HT-29 (cell line): ENCODE data around the gene SH3PXD2A. TPM values are rescaled to one million over a fixed set of nuclear protein-coding genes. Genes with fewer than 3 reads are reported as not detected.

Source experiments
- DNase-seq: peaks from one replicate; pipeline ENCODE4 v3.0.0-alpha.2; 2015; ENCODE audit warnings: low spot score
- total RNA-seq: library from RNA; depleted of rRNA; stranded (reverse); fragments of >200 nt; shearing (Covaris generic); gene quantifications from 2 replicates; pipeline ENCODE4 v1.2.3, GENCODE V29; 2014

Gene SH3PXD2A
- total RNA-seq, 1 experiment from 2014 or later = 2.7 TPM

DNA sequence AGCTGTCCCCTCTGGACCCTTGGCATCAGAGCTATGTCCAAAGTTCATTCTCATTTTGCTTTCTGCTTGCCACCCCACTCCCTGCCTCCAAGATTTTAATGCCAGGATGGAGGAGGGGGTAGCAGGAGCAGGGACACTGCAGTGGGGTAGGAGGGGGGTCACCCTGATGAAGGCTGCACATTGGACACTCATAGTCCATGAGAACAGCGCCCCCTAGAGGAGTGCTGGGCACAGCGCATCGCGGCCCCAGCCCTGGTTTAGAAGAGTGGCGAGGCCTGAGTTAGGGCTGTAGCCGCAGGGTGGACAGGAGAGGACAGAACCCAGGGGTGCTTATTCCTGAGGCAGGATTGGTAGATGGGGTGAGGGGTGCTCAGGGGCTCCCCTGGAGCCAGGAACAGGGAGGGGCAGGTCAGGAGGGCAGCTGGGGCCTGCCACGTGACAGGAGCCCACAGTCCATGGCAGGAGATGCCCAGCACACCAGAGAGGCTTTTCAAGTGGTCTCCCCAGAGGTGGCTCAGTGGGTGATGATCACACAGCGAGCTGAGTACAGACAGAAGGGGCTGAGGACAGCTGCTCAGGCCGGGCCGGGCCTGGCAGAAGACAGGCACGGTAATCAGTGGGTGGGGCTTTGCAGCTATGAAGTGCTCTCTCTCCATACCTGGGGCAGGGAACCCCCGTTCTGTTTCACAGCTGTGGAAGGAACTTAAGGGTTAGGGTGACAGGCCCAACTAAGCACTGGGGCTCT is 290.4 kb downstream of the SH3PXD2A start:
- no peak for DNase-seq

DNA sequence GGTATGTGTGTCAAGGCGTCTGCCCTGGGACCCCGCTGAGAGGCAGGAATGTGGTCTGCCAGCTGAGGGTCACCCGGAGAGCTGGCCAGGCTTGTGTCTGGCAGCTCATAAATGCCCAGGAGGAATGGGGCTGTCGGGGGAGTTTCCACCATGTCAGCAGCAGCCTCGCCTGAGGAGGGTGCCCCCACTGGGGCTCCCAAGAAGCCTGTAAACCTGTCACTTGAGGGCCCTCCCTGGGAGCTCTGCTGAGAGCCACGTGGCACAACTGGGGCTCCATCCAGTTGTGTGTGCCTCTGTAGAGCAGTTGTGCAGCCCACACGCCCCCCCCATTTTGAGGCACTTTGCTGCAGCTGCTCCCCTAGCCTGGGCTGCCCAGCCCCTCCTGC is 291.3 kb downstream of the SH3PXD2A start:
- no peak for DNase-seq

- DNase-seq = no peak
Measured at GRCh38 chr10:103563231-103564115, 291.9 kb downstream of the SH3PXD2A start.

- no peak for DNase-seq
Measured at GRCh38 chr10:103562383-103562782, 293.0 kb downstream of the SH3PXD2A start.

- DNase-seq = no peak
Measured at GRCh38 chr10:103560886-103561285, 294.5 kb downstream of the SH3PXD2A start.

DNA sequence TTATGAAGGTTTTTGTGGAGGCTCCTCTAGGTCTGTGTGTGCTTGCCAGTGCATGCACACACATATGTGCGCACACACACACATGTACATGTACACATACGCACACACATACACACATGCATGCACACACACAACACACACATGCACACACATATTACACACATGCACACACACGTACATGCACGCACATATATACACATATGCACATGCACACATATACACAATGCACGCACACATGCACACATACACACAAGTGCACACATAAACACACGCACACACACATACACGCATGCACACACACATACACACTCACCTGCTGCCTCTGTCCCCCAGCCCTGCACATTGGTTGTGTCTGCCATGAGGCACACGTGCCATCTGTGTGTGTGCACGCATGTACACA is 295.6 kb downstream of the SH3PXD2A start:
- DNase-seq = no peak

GRCh38 chr10:103558911-103559310 is 296.5 kb downstream of the SH3PXD2A start:
- no peak for DNase-seq

- no peak for DNase-seq
Measured at GRCh38 chr10:103557455-103557854, 297.9 kb downstream of the SH3PXD2A start.

DNA sequence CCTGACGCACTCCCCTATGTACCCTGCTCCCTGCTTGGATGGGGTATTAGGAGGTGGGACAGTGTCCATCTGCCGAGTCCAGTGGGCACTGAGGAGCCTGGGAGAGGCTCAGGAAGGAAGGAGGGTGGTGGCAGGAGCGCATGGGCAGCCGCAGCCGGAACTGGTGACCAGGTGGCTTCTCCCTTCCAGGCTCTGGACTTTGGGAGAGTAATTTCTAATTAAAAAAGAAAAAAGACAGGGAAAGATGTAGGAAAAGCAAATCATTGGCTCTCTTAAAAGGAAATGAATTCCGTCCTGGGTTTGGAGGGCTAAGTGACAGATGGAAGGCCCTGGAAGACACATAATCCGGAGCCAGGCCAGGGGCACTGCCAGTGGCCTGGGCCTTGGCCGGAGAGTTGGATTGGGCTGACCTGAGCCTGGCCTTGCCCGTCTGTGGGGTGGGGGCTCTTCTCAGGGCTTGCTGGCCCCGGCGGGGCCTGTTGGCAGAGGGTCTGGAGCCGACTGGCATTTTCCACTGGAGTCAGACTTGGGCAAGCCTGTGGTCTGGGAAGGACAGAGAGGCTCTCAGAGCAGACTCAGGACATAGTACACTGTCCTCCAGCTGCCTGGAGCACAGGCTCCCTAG is 298.9 kb downstream of the SH3PXD2A start:
- DNase-seq = no peak

- DNase-seq = no peak
Measured at GRCh38 chr10:103555712-103556111, 299.7 kb downstream of the SH3PXD2A start.

DNA sequence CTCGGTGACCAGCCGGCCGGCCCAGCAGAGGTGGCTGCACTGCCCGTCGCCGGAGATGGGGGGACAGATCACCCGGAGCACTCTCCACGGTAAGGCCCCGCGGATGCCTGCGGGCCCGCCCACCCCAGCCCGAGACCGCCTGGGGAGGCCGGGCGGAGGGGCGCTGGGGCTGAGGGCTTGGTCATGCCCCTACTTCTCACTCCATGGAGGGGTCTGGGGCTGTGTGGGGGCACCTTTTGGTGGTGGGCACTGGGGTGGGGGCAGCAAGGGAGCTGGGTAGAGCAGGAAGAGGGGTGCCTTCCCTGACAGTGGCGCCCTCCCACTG is 300.1 kb downstream of the SH3PXD2A start:
- no peak for DNase-seq

GRCh38 chr10:103554488-103555324 is 300.7 kb downstream of the SH3PXD2A start:
- no peak for DNase-seq

GRCh38 chr10:103553743-103554487 is 301.5 kb downstream of the SH3PXD2A start:
- no peak for DNase-seq

DNA sequence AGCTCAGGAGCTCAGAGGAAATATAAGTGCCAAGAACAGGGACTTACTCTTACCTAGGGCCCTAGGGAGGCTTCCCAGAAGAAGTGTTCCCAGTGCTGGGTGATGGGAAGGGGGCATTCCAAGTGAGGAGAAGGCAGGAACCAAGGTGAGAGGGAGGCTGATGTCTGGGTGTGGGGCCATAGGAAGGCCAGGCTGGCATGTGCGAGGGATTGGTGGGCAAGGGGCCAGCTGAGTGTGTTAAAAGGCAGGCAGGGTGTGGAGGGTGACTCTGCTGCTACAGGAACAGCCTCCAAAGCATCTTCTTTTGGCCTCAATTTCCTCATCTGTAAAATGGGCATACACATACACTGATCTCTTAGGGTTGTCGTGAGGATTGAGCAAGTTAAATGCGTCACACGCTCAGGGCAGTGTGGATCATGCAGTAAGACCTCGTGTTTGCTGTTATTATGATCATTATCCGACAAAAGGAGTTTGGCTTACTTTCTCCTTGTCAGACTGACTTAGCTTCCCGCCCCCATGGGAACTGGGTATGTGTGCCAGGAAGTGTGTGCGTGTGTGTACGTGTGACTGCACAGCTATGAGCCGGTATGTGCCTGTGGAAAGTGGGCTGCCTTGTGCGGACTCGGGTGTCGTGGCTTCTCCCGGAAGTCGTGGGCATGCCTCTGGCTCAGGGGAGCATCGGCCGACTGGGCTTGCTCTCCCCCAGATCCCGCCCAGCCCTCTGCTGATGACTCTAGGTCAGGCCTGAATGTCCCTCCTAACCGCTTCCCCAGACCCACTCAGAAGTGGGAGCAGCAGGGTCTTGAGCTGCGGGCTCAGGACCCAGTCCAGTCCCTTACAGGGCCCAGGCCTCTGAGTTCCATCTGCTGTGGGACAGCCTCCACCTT is 302.3 kb downstream of the SH3PXD2A start:
- no peak for DNase-seq

DNA sequence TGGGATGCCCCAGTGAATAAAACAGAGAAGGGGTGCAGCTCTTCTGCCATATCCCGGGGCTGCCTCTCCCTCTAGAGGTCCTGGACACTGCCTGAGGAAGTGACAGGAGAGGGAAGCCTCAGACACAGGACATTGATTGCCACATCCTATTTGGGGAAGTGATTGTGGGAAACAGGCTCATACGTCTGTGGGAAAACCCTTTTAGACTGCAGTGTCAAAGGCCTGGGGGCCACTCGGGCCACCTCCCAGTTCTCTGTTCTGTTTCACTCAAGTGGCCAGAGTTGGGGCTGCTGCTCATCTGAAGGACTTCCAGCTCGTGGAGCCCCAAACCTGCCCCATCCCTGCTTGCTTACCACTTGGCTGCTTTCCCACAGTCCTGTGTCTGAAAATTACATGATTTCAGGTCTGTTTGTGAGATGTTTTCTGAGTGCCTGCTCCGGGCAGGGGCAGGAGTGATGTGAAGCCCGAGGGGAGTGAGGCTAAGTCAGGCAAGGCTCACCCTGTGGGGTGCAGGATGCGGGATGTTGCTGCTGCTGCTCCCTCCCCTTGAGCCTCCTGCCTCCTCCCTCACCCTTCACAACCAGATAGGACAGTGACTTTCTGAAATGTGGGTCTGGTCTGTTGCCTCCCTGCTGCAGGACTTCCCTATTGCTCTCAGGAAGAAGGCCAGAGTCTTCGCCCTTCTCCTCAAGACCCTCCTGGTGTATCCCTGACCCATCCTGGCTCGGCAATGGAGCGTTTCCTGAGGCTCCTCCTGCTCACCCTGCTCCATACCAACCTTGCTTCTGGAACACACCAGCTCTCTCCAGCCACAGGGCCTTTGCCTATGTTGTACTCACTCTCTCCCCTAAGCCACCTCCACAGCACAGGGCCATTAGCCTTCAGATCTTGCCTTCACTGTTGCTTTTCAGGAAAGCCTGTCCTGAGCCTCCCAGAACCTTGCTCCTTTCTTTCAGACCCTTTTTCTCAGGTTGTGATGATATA is 303.5 kb downstream of the SH3PXD2A start:
- no peak for DNase-seq

- no peak for DNase-seq
Measured at GRCh38 chr10:103550229-103550628, 305.1 kb downstream of the SH3PXD2A start.

DNA sequence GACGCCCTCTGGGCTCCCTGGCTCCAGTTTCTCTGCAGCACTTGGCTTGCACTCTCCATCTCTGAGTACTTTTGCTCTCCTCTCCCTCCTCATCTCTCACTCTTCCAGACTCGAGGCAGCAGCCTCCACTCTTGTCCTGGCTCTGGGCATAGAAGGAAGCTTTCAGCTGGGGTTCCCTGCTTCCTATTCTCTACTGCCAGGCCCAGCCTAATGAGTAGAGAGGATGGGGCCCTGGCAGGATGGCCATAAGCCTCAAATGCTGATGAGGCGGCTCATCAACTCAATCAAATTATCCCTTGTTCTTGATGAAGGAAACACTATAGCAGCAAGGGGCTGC is 306.1 kb downstream of the SH3PXD2A start:
- no peak for DNase-seq

DNA sequence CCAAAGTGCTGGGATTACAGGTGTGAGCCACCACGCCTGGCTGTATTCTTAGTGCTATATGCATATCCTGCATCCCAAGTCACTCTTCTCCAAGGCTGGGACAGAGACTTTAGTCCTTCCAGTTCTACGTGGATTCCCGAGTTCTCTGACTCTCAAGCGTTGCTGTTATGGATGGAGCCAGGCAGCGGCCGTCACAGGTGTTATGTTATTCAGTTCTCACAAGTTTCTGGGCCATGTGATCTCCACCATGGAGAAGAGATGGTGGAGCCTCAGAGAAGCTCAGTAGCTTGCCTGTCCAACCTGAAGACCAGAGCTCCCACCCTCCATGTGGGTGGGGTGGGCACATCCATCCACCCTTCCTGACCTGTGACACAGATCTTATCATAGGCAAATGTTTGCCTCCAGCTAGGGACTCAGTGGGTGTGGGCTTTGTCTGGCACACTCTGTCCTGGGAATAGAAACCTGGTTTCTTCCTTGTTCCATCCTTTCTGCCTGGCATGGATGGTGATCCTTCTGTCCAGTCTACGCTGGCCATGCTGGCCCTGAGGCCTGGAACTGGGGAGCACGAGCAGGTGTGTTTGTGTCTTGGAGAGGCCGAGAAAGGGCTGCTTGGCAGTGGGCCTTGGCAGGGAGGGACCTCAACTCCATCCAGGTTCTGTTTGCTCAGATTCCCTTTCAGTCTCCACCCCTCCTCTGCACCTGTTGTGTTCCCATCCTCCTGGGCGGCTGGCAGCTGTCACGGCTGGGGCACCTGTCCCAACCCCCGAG is 306.6 kb downstream of the SH3PXD2A start:
- no peak for DNase-seq
